Stimulated activated CD8-positive, alpha-beta memory T cell treated with anti-CD3 and anti-CD28 coated beads, Interleukin-7, amount 100 ng/mL, for 4 hours (primary cell): ENCODE data around the gene PRDX5.

Source experiments
- DNase-seq, 2 donors: peaks; one replicate each; pipeline ENCODE4 v3.0.0-alpha.2; 2020; ENCODE audit warnings: low read depth in 2 of 2

Gene PRDX5

GRCh38 chr11:64347193-64347867 lies 29.4 kb downstream of the PRDX5 start:
- DNase-seq = no peak

DNA sequence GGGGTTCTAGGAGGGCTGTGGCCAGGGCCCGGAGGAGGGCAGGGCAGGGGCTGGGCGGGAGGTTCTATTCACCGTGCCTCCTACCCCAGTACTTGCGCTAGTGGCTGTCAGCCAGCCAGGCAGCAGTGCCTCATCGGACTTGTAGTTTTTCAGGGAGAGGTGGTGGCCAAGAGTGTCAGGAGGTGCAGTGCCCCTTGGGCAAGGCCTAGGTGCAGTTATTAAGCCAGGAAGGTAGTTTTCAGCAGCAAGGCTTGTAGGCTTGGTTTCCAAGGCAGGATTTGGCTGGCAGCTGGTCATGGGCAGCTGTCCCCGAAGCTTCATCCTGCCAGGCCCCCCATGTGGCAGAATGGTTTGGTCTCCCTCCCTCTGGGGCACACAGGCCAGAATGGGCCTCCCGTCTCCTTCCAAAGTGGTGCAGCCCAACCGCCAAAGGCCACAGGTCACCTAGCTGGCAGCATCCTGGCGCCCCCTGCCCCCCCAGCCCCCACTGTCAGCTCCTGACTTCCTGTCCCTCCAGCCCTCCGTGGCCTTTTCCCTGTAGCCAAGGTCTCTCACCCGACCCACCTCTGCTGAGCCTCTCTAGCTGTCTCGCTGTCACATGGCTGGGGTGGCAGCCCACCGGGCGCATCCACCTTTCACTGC lies 30.6 kb downstream of the PRDX5 start:
- DNase-seq = no peak

- DNase-seq = no peak
Observed at GRCh38 chr11:64349025-64349387, 31.1 kb downstream of the PRDX5 start.

GRCh38 chr11:64349404-64349803 lies 31.5 kb downstream of the PRDX5 start:
- DNase-seq = no peak

GRCh38 chr11:64351136-64351631 lies 33.3 kb downstream of the PRDX5 start:
- DNase-seq = no peak

DNA sequence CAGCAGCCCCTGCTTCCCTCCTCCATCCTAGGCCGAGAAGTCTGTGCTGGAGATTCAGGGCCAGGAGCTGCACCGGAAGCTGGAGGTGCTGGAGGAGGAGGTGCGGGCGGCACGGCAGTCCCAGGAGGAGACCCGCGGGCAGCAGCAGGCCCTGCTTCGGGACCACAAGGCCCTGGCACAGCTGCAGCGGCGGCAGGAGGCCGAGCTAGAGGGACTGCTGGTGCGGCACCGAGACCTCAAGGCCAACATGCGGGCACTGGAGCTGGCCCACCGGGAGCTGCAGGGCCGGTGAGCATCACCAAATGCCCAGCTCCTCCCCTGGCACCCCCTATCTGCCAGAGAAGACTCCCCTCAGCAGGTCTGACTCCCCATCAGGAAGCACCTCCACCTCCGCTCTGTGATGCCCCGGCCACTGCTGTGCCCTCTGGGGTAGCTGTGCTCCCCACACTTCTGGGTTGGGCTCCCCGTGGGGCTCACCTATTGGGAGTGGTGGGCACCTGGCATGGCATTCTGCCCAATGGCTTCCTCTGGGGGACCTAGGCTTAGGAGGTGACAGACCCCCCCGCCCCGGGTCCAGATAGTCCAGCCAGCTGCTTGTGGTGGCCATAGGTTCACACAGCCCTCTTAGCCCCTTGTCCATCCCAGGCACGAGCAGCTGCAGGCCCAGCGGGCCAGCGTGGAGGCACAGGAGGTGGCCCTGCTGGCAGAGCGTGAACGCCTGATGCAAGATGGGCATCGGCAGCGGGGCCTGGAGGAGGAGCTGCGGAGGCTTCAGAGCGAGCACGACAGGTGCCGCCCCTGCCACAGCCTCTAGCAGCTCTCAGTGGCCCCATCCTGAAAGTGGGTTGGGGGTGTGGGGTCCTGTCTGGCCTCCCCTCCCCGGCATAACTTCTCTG lies 34.4 kb downstream of the PRDX5 start:
- DNase-seq = no peak

- DNase-seq = no peak
Observed at GRCh38 chr11:64352995-64353714, 35.2 kb downstream of the PRDX5 start.

GRCh38 chr11:64353715-64354506 lies 36.0 kb downstream of the PRDX5 start:
- DNase-seq = no peak

GRCh38 chr11:64355078-64355940 lies 37.4 kb downstream of the PRDX5 start:
- DNase-seq = no peak

DNA sequence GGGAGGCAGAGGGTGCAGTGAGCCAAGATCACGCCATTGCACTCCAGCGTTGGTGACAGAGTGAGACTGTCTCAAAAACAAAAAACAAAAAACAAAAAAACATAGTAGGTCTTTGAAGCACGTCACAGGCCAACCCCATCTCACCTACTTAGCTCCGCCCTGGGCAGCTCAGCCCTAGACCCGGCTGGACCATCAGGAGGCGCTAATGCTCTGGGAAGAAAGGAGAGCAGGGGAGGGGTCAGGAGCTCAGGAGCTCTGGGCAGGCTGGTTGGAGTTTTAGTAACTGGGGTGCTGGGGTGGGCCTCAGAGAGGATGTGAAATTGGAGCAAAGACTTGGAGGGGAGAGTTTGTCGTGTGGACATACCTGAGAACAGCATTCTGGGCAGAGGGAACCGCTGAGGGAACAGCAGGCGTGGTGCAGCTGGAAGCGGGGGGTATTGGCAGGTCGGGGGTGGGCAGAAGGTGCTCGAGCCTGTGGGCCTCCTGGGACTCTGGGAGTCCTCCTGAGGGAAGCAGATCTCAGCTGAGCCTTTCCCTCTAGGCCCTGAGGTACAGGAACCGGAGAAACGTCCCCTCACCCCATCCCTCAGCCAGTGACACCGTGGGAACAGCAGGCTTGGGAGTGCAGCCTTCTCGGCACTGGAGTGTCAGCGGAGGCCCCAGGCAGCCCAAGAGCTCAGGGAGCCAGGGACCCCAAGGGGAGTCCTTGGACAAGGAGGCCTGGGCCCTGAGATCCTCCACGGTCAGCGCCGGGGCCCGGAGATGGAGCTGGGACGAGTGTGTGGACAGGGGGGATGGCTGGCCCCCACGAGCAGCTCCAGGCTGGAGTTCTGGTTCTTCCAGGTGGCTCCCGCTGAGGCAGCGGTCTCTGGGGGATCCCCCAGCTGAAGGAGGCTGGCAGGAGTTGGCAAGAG lies 38.8 kb downstream of the PRDX5 start:
- DNase-seq = no peak

GRCh38 chr11:64357446-64357845 lies 39.5 kb downstream of the PRDX5 start:
- DNase-seq = no peak

DNA sequence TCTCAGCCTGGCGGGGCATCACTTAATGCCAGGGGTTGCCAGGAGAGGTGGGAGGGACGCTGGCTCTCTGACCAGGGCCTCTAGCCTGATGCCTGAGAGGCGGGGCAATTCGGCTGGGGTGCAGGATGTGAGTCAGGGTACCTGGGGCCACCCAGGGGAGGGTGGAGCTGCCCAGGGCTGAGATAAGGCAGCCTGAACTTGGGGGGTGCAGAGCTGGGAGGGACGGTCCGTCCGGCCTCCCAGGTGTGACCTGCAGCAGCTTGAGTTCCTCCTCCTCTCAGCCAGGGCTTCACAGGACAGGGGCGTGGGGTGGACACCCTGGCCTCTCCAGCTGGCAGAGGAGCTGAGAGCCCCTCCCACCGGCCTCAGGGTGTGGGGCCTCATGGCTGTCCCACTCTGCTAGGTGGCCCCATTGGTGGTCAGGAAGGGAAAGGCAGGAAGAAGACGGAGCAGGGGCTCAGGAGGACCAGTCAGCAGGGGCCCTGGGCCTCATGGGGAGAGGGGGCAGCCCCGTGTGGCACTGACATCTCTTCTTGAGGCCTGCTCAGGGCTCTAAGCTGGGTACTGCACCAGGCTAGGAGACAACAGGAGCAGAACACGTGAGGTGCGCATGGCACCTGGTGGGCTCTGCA lies 40.1 kb downstream of the PRDX5 start:
- DNase-seq = peak in 1 of 2 donors; percentile 48

- DNase-seq = no peak
Observed at GRCh38 chr11:64358536-64358906, 40.6 kb downstream of the PRDX5 start.

GRCh38 chr11:64358907-64359711 lies 41.2 kb downstream of the PRDX5 start, which contains the start of gene RPS6KA4:
RPS6KA4 (plus strand) TSS chr11:64359162; CDS start chr11:64359236, 74 bp downstream.
- DNase-seq = peak in 1 of 2 donors; percentile 48

GRCh38 chr11:64359712-64360445 lies 42.0 kb downstream of the PRDX5 start:
- DNase-seq = no peak

- no peak for DNase-seq
Observed at GRCh38 chr11:64360448-64360921, 42.6 kb downstream of the PRDX5 start.

DNA sequence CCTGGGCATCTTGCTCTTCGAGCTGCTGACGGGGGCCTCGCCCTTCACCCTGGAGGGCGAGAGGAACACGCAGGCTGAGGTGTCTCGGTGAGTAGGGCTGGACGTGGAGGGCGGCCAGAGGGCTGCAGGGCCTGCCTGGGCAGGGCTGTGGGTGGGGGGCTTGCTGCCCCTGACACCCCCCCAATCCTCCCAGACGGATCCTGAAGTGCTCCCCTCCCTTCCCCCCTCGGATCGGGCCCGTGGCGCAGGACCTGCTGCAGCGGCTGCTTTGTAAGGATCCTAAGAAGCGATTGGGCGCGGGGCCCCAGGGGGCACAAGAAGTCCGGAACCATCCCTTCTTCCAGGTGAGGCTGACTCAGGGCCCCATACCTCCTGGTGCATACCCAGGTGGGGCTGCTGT lies 43.7 kb downstream of the PRDX5 start:
- no peak for DNase-seq
